NCI-H748 treated with DMSO at 0.1 percent for 48 hours (cell line): Measurements from ENCODE around the gene ANKLE1.

Source experiments
- DNase-seq: peaks from one replicate; lab custom pipeline; 2025; lab: John Stamatoyannopoulos, UW

The ANKLE1 gene

DNA sequence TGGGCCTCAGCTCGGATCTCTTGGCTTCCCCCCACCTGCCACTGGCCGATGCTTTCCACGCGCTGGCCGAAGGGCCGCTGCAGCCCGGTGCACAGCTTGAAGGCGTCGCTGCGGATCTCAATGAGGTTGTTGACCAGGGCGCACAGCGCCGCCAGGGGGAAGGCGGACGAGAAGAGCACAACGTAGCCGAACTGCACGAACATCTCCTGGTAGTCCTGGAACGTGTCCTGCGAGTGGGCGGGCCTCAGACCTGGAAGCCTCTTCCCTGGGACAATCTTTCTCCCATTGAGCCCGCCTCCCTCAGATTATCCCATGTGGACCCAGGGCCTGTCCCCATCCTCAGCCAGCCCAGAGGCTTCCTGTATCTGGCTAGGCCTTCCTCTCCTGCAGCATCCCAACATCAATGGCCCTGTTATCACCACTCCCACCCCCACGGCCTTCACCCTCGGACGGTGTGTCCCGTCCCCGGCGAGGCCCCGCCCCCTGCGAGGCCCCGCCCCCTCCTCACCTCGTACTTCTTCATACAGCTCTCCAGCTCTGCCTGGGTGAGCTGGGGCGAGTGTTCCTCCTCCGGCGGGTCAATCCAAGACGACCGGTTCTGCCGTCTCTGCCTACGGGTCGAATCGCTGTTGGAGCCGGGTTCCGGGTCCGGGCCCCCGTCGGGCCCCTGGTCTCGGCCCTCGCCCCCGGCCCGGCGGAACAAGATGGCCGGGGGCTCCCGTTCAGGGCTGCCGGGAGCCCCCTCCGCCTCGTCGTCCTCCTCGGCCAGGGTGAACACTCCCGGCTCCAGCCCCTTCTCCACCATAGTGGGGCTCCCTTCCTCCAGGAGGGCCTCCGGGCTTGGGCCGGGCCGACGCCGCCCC, 46.2 kb downstream of the ANKLE1 start:
- DNase-seq = no peak

DNA sequence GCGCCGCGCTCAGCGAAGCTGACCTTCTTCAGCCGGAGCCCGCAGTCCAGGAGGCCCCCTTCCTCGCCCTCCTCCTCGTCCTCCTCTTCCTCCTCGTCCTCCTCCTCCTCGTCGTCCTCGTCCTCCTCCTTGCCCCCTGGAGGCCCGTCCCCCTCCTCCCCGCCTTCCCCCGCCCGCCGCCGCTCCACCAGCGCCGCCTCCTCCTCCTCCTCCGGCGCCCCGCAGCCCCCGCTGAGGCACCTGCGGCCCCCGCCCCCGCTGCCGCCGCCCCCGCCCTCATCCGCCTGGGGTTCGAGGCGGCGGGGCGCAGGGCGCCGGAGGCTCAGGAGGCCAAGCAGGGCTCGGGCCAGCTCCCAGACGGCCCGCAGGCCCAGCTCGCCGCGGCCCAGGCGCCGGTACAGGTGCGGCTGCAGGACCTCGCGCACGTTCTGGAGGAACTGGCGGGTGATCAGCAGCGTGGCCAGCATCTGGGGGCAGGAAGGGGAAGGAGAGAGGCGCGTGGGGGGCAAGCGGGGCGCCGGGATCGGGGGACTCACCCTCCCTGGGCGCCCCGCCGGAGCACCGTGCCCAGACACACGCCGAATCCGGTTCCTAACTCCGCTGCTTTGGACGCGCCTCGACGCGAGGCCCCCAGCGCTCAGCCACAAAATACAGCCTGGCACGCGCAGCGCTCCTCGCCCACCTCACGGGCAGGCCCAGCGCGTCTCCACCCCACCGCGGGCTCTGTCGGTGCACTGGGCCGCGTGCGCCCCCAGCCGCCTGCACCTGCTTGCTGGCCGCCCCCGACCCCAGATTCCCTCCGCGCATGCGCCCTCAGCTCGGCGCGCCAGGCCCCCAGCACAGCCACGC, 47.0 kb downstream of the ANKLE1 start:
- DNase-seq = no peak

DNA sequence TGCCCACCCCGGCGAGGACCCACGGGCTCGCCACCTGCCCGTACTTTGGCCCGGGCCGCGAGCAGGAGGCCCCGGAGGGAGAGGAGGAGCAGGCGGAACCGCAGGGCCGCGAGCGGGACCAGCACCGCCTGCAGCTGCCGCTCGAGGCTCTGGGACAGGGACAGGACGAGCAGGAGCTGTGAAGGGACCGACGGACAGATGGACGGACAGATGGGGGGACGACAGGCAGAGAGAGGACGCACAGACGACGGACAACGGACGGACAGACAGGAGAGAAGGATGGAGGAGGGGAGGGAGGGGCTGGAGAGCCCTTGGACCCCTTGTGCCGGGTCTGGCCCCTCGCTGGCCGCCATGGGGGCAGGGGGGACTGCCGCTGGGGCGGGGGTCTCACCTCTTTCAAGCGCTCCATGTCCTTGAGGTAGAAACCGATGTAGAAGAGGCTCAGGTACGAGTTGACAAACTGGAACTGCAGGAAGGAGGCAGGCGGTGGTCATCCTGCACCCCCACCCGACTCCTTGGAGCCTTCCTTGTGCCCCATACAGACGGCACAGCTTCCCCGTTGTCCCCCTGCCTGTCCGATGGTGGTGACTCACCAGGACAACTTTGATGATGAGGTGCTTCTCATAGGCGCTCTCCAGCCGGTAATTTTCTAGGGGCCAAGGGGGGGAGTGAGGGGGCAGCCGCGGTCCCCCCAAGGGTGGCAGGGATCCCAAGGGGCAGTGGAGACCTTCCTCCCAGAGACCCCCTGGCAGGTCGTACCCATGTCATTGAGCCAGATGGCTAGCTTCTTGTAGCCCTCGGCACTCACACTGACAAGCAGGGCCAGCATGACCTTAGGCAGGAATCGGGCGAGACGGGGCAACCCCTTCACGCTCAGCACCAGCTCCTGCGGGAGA, 47.9 kb downstream of the ANKLE1 start:
- no peak for DNase-seq

- no peak for DNase-seq
Observed at GRCh38 chr19:17330262-17331044, 48.8 kb downstream of the ANKLE1 start.

DNA sequence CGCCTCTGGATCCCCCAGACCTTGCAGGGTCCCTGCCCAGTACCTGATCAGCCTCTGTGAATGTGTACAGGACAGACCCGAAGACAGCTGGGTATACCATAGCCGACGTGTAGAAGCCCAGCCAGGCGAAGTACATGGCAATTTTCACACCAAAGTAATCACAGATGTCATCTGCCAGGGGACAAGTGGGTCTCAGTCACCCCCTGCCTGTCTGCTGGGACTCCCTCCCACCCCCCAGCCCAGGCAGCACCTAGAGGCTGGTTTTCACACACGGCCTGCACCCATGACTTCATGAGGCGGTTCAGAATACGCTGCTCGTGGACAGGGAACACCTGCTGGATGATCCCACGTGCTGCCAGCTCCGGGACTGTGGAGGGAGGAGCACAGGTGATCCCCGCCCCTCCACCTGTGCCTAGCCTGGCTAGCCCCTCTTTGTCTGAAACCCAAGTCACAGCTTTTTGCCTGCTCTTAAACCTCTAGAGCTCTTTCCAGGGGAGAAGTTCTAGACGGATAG, 49.4 kb downstream of the ANKLE1 start:
- no peak for DNase-seq

GRCh38 chr19:17332360-17332676, 50.6 kb downstream of the ANKLE1 start:
- DNase-seq = no peak

DNA sequence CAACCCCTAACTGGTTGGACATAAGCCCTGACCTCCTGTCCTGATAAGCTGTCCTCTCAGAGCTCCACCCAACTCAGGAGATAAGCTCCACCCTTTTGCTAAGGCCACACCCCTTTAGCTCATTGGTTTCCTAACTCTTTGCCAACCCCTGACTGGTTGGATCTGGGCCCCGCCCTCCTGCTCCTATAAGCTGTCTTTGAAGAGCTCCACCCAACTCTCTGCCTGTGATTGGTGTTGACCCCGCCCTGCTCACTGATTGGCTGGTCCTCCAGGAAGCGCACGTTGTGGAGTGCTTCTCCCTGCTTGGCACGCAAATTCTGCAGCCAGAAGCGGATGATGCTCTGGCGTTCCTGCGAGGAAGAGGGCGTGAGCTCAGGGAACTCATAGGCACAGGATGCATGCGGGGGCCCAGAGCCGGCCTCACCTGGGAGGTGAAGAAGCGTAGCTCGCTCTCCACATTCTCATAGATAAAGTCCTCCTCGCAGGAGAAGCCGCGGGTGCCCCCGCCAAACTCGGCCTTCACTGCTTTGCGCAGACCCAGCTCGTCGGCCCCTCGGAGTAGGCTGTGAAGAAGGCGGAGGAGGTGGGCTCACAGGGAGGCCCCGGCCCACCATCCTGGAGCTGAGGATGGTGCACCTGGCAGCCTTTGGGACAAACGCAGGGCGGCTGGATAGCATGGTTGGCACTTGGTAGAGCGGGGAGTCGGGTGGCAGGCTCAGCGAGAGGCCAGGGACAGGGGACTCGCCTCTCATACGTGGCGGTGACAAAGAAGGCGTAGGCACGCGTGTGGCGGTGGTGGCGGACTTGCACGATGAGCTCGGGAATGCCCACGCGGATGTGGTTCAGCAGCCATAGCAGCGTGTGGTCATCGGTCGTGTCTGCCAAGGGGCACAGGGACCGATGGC, 51.2 kb downstream of the ANKLE1 start:
- DNase-seq = no peak

- no peak for DNase-seq
Observed at GRCh38 chr19:17333611-17334413, 52.1 kb downstream of the ANKLE1 start.

DNA sequence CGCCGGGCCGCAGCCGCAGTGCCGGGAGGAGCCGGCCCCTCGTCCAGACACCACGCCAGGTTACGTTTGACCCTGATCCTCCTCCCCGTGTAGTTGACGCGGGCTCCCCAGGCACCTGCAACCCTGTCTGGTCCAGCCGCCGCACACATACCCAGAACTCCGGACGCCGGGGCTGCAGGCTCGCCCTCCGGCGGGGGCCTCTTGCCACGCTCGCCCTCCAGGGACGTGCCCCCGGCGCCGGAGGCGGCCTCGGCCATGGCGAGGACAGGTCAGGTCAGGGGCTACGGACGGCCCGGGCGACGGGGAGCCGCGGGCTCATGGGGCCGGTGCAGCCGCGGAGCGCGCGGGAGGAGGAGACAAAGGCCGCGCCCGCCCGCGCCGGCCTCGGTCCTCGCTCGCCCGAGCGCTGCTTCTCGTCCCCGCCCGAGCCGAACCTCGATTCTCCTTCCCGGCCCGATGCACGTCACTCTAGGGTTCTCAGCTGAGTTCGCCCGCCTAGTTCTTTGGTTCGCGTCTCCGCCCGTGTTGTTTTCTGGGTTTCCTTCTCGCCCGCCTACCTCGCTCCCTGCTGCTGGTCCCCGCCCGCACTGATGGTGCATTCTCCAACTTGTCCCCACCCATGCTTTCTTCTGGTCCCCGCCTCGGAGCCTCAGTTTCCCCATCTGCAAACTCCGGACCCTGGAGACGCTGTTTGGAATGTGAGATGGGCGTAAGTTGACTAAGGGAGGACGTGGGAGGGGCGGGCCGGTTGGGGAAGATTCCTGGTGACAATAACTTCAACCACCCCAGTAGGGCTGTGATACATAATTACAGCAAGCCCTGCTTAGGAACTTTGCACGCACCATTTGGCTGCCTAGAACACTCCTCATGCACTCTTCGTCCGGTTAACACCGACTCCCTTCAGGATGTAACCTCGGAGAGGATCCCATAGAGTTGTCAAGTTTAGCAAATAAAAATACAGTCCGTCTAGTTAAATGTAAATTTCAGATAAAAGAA, 53.0 kb downstream of the ANKLE1 start, which contains the start of gene ANO8:
ANO8 (minus strand) TSS at position 442 of the 996 bp plus-strand sequence; CDS start at position 257, 185 bp downstream.
- DNase-seq = peak; percentile 79

GRCh38 chr19:17335575-17335974, 53.9 kb downstream of the ANKLE1 start:
- DNase-seq = no peak
